Measurements from ENCODE around the gene ASMT.

DNA sequence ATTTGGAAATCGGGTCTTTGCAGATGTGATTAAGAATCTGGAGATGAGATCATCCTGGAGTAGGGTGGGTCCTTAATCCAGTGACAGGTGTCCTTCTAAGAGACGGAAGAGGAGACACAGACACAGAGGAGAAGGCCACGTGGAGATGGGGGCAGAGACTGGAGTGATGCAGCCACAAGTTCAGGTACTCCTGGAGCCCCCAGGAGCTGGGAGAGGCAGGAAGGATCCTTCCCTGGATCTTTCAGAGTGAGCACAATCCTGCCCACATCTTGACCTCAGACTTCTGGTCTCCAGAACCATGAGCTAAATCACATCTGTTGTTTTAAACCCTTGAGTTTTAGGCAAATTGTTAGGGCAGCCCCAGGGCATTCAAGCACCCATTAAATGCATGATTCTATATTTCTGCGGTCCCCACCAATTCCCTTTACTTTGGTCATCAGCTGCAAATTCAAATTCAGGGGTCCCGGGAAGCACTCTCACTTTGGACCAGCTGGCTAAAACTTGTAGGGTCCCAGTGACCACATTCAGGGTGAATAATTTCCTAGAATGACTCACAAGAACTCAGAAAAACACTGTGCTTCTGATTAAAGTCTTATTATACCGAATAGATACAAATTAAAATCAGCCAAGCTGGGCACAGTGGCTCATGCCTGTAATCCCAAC lies 36.2 kb upstream of the ASMT start:
- TF ChIP-seq, protein P1, sequence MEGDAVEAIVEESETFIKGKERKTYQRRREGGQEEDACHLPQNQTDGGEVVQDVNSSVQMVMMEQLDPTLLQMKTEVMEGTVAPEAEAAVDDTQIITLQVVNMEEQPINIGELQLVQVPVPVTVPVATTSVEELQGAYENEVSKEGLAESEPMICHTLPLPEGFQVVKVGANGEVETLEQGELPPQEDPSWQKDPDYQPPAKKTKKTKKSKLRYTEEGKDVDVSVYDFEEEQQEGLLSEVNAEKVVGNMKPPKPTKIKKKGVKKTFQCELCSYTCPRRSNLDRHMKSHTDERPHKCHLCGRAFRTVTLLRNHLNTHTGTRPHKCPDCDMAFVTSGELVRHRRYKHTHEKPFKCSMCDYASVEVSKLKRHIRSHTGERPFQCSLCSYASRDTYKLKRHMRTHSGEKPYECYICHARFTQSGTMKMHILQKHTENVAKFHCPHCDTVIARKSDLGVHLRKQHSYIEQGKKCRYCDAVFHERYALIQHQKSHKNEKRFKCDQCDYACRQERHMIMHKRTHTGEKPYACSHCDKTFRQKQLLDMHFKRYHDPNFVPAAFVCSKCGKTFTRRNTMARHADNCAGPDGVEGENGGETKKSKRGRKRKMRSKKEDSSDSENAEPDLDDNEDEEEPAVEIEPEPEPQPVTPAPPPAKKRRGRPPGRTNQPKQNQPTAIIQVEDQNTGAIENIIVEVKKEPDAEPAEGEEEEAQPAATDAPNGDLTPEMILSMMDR (IDR thresholded peaks at IDR 0.05; ENCODE audit: low read depth, low read length, missing input control) = no peak
- TF ChIP-seq, protein P2, sequence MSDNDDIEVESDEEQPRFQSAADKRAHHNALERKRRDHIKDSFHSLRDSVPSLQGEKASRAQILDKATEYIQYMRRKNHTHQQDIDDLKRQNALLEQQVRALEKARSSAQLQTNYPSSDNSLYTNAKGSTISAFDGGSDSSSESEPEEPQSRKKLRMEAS (IDR thresholded peaks at IDR 0.05) = no peak
- TF ChIP-seq HNF4G (IDR thresholded peaks at IDR 0.05) (no peak), RAD21 (IDR thresholded peaks at IDR 0.05) (no peak), EGR1 (IDR thresholded peaks at IDR 0.05; ENCODE audit: low read depth in 2 of 2) (no peak), YY1 (IDR thresholded peaks at IDR 0.05) (no peak), GABPA (IDR thresholded peaks at IDR 0.05 in 1 of 2, conservative IDR thresholded peaks at IDR 0.05 in 1 of 2) (no peak), SP1 (IDR thresholded peaks at IDR 0.05) (no peak), RXRA (IDR thresholded peaks at IDR 0.05) (no peak), FOXA1 (IDR thresholded peaks at IDR 0.05) (no peak), HNF4A (conservative IDR thresholded peaks at IDR 0.05) (no peak)
- TF ChIP-seq, protein P3, sequence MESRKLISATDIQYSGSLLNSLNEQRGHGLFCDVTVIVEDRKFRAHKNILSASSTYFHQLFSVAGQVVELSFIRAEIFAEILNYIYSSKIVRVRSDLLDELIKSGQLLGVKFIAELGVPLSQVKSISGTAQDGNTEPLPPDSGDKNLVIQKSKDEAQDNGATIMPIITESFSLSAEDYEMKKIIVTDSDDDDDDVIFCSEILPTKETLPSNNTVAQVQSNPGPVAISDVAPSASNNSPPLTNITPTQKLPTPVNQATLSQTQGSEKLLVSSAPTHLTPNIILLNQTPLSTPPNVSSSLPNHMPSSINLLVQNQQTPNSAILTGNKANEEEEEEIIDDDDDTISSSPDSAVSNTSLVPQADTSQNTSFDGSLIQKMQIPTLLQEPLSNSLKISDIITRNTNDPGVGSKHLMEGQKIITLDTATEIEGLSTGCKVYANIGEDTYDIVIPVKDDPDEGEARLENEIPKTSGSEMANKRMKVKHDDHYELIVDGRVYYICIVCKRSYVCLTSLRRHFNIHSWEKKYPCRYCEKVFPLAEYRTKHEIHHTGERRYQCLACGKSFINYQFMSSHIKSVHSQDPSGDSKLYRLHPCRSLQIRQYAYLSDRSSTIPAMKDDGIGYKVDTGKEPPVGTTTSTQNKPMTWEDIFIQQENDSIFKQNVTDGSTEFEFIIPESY (IDR thresholded peaks at IDR 0.05) = no peak
- TF ChIP-seq, protein P4, sequence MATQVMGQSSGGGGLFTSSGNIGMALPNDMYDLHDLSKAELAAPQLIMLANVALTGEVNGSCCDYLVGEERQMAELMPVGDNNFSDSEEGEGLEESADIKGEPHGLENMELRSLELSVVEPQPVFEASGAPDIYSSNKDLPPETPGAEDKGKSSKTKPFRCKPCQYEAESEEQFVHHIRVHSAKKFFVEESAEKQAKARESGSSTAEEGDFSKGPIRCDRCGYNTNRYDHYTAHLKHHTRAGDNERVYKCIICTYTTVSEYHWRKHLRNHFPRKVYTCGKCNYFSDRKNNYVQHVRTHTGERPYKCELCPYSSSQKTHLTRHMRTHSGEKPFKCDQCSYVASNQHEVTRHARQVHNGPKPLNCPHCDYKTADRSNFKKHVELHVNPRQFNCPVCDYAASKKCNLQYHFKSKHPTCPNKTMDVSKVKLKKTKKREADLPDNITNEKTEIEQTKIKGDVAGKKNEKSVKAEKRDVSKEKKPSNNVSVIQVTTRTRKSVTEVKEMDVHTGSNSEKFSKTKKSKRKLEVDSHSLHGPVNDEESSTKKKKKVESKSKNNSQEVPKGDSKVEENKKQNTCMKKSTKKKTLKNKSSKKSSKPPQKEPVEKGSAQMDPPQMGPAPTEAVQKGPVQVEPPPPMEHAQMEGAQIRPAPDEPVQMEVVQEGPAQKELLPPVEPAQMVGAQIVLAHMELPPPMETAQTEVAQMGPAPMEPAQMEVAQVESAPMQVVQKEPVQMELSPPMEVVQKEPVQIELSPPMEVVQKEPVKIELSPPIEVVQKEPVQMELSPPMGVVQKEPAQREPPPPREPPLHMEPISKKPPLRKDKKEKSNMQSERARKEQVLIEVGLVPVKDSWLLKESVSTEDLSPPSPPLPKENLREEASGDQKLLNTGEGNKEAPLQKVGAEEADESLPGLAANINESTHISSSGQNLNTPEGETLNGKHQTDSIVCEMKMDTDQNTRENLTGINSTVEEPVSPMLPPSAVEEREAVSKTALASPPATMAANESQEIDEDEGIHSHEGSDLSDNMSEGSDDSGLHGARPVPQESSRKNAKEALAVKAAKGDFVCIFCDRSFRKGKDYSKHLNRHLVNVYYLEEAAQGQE (IDR thresholded peaks at IDR 0.05) = no peak
